ENCODE measurements around the gene C1QTNF12. TPM values are rescaled to one million over a fixed set of nuclear protein-coding genes. Genes with fewer than 3 reads are reported as not detected.

The C1QTNF12 gene
- total and polyA plus RNA-seq, 2 experiments from 2014 or later, result 4.1 to 4.2 TPM

DNA sequence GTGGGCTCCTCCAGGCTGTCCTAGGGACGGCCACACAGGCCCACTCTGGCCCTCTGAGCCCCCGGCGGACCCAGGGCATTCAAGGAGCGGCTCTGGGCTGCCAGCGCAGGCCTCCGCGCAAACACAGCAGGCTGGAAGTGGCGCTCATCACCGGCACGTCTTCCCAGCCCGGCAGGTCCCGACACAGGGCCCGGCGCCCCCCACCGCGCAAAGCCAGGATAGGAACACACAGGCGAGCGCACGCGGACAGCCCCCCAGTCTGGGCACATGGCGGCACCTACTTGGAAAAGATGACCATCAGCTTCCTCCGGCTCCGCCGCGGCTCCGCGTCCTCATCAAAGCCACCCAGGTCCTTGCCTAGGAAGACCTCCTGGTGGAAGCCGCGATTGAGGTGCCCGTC is 18.3 kb downstream of the C1QTNF12 start:
- ATAC-seq (no peak), DNase-seq (ENCODE audit: low spot score) (no peak)
- no peaks in the 10 kb centered on the region for H3K9me2 ChIP-seq (ENCODE audit: insufficient read depth)
- H3K27me3 ChIP-seq (ENCODE audit: insufficient read depth), result no peaks in the 10 kb centered on the region
- no peak overlapping the region for H3K4me2 ChIP-seq
- peaks cover 30% of the 10 kb centered on the region for H3K79me2 ChIP-seq (replicated peaks; ENCODE audit: insufficient read depth)
- Mint-ChIP-seq H3K27ac (no peak overlapping the region), H3K36me3 (ENCODE audit: low read depth) (peaks cover 22% of the 10 kb centered on the region), H3K4me1 (peaks cover 7% of the 10 kb centered on the region), H3K27me3 (ENCODE audit: insufficient read depth, low read depth, poor library complexity) (peaks cover 10% of the 10 kb centered on the region), H3K9me3 (no peaks in the 10 kb centered on the region; the same call in 2 of the 3 replicates), H3K4me3 (no peak overlapping the region)
- no peak overlapping the region for H2AFZ ChIP-seq
- no peak overlapping the region for H3K27ac ChIP-seq (ENCODE audit: low read depth)
- H3K36me3 ChIP-seq (ENCODE audit: insufficient read depth), result peaks cover 1% of the 10 kb centered on the region; the same call in 1 of the 2 replicates
- TF ChIP-seq POLR2AphosphoS5 (IDR thresholded peaks at IDR 0.05; ENCODE audit: low read depth) (no peak), EZH2phosphoT487 (IDR thresholded peaks at IDR 0.05; ENCODE audit: unreplicated experiment) (no peak), EZH2 (IDR thresholded peaks at IDR 0.05; ENCODE audit: low read depth, unreplicated experiment) (no peak), NANOG (IDR thresholded peaks at IDR 0.05; ENCODE audit: borderline replicate concordance) (no peak), ZNF331 (CRISPR knock-in tag; IDR thresholded peaks at IDR 0.05; ENCODE audit: low read depth) (no peak), ZNF114 (CRISPR knock-in tag; IDR thresholded peaks at IDR 0.05) (no peak), JUNB (IDR thresholded peaks at IDR 0.05; ENCODE audit: unreplicated experiment) (no peak), CREB1 (CRISPR knock-in tag; IDR thresholded peaks at IDR 0.05; ENCODE audit: low read depth) (no peak), STAT1 (IDR thresholded peaks at IDR 0.05; ENCODE audit: unreplicated experiment) (no peak)
- TF ChIP-seq, protein P1, sequence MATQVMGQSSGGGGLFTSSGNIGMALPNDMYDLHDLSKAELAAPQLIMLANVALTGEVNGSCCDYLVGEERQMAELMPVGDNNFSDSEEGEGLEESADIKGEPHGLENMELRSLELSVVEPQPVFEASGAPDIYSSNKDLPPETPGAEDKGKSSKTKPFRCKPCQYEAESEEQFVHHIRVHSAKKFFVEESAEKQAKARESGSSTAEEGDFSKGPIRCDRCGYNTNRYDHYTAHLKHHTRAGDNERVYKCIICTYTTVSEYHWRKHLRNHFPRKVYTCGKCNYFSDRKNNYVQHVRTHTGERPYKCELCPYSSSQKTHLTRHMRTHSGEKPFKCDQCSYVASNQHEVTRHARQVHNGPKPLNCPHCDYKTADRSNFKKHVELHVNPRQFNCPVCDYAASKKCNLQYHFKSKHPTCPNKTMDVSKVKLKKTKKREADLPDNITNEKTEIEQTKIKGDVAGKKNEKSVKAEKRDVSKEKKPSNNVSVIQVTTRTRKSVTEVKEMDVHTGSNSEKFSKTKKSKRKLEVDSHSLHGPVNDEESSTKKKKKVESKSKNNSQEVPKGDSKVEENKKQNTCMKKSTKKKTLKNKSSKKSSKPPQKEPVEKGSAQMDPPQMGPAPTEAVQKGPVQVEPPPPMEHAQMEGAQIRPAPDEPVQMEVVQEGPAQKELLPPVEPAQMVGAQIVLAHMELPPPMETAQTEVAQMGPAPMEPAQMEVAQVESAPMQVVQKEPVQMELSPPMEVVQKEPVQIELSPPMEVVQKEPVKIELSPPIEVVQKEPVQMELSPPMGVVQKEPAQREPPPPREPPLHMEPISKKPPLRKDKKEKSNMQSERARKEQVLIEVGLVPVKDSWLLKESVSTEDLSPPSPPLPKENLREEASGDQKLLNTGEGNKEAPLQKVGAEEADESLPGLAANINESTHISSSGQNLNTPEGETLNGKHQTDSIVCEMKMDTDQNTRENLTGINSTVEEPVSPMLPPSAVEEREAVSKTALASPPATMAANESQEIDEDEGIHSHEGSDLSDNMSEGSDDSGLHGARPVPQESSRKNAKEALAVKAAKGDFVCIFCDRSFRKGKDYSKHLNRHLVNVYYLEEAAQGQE (IDR thresholded peaks at IDR 0.05; ENCODE audit: unreplicated experiment), result no peak
- TF ChIP-seq, protein P2, sequence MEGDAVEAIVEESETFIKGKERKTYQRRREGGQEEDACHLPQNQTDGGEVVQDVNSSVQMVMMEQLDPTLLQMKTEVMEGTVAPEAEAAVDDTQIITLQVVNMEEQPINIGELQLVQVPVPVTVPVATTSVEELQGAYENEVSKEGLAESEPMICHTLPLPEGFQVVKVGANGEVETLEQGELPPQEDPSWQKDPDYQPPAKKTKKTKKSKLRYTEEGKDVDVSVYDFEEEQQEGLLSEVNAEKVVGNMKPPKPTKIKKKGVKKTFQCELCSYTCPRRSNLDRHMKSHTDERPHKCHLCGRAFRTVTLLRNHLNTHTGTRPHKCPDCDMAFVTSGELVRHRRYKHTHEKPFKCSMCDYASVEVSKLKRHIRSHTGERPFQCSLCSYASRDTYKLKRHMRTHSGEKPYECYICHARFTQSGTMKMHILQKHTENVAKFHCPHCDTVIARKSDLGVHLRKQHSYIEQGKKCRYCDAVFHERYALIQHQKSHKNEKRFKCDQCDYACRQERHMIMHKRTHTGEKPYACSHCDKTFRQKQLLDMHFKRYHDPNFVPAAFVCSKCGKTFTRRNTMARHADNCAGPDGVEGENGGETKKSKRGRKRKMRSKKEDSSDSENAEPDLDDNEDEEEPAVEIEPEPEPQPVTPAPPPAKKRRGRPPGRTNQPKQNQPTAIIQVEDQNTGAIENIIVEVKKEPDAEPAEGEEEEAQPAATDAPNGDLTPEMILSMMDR (conservative IDR thresholded peaks at IDR 0.05; ENCODE audit: low read depth in 2 of 2), result no peak
- TF ChIP-seq, protein P3, sequence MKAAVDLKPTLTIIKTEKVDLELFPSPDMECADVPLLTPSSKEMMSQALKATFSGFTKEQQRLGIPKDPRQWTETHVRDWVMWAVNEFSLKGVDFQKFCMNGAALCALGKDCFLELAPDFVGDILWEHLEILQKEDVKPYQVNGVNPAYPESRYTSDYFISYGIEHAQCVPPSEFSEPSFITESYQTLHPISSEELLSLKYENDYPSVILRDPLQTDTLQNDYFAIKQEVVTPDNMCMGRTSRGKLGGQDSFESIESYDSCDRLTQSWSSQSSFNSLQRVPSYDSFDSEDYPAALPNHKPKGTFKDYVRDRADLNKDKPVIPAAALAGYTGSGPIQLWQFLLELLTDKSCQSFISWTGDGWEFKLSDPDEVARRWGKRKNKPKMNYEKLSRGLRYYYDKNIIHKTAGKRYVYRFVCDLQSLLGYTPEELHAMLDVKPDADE (IDR thresholded peaks at IDR 0.05), result no peak
- TF ChIP-seq, protein P4, sequence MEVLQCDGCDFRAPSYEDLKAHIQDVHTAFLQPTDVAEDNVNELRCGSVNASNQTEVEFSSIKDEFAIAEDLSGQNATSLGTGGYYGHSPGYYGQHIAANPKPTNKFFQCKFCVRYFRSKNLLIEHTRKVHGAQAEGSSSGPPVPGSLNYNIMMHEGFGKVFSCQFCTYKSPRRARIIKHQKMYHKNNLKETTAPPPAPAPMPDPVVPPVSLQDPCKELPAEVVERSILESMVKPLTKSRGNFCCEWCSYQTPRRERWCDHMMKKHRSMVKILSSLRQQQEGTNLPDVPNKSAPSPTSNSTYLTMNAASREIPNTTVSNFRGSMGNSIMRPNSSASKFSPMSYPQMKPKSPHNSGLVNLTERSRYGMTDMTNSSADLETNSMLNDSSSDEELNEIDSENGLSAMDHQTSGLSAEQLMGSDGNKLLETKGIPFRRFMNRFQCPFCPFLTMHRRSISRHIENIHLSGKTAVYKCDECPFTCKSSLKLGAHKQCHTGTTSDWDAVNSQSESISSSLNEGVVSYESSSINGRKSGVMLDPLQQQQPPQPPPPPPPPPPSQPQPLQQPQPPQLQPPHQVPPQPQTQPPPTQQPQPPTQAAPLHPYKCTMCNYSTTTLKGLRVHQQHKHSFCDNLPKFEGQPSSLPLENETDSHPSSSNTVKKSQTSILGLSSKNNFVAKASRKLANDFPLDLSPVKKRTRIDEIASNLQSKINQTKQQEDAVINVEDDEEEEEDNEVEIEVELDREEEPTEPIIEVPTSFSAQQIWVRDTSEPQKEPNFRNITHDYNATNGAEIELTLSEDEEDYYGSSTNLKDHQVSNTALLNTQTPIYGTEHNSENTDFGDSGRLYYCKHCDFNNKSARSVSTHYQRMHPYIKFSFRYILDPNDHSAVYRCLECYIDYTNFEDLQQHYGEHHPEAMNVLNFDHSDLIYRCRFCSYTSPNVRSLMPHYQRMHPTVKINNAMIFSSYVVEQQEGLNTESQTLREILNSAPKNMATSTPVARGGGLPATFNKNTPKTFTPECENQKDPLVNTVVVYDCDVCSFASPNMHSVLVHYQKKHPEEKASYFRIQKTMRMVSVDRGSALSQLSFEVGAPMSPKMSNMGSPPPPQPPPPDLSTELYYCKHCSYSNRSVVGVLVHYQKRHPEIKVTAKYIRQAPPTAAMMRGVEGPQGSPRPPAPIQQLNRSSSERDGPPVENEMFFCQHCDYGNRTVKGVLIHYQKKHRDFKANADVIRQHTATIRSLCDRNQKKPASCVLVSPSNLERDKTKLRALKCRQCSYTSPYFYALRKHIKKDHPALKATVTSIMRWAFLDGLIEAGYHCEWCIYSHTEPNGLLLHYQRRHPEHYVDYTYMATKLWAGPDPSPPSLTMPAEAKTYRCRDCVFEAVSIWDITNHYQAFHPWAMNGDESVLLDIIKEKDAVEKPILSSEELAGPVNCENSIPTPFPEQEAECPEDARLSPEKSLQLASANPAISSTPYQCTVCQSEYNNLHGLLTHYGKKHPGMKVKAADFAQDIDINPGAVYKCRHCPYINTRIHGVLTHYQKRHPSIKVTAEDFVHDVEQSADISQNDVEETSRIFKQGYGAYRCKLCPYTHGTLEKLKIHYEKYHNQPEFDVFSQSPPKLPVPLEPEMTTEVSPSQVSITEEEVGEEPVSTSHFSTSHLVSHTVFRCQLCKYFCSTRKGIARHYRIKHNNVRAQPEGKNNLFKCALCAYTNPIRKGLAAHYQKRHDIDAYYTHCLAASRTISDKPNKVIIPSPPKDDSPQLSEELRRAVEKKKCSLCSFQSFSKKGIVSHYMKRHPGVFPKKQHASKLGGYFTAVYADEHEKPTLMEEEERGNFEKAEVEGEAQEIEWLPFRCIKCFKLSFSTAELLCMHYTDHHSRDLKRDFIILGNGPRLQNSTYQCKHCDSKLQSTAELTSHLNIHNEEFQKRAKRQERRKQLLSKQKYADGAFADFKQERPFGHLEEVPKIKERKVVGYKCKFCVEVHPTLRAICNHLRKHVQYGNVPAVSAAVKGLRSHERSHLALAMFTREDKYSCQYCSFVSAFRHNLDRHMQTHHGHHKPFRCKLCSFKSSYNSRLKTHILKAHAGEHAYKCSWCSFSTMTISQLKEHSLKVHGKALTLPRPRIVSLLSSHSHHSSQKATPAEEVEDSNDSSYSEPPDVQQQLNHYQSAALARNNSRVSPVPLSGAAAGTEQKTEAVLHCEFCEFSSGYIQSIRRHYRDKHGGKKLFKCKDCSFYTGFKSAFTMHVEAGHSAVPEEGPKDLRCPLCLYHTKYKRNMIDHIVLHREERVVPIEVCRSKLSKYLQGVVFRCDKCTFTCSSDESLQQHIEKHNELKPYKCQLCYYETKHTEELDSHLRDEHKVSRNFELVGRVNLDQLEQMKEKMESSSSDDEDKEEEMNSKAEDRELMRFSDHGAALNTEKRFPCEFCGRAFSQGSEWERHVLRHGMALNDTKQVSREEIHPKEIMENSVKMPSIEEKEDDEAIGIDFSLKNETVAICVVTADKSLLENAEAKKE (CRISPR knock-in tag; IDR thresholded peaks at IDR 0.05), result no peak
- H4K20me1 ChIP-seq (replicated peaks; ENCODE audit: insufficient read depth), result peaks cover 5% of the 10 kb centered on the region; the same call in 1 of the 2 replicates
- peaks cover 6% of the 10 kb centered on the region for H3K4me1 ChIP-seq (ENCODE audit: insufficient read depth)
- H3F3A ChIP-seq (replicated peaks; ENCODE audit: low read depth), result 0 out of 2 replicates have a peak, but pooled peaks cover 4% of the 10 kb centered on the region
- H3K4me3 ChIP-seq, result no peak overlapping the region
